ENCODE measurements around the gene ALDH8A1.
"Not testable (repeated sequence)": the region's sequence is repeated elsewhere in the genome, so short reads cannot be mapped to it uniquely, and the experiment has no call there.

The ALDH8A1 gene

GRCh38 chr6:134908906-134909516 is 40.9 kb downstream of the ALDH8A1 start:
- DNase-seq, result peak; percentile 9

DNA sequence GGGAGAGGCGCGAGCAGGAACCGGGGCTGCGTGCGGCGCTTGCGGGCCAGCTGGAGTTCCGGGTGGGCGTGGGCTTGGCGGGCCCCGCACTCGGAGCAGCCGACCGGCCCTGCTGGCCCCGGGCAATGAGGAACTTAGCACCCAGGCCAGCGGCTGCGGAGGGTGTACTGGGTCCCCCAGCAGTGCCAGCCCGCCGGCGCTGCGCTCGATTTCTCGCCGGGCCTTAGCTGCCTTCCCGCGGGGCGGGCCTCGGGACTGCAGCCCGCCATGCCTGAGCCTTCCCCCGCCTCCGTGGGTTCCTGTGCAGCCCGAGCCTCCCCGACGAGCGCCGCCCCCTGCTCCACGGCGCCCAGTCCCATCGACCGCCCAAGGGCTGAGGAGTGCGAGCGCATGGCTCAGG is 45.2 kb downstream of the ALDH8A1 start:
- not testable (repeated sequence) for DNase-seq

- no peak for DNase-seq
Measured at GRCh38 chr6:134903448-134903847, 46.5 kb downstream of the ALDH8A1 start.

DNA sequence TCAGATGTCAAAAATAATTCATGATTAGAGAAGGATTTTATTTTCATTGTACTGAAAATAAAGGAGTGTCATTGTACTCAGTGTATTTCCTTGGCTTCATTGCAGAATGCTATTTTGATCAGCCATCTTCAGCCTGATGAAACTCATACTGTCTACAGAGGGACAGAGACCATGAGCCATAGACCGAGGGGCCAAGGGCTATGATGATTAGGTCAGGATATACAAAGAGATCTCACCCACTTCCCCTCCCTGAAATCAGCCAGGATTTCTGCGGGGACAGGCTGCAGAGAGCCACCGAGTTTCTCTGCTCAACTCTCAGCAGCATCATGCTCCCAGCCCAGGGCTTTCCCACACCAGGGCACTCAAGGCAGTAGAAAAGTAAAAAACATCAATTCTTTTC is 47.0 kb downstream of the ALDH8A1 start:
- DNase-seq, result no peak

- no peak for DNase-seq
Measured at GRCh38 chr6:134902074-134902861, 47.6 kb downstream of the ALDH8A1 start.

DNA sequence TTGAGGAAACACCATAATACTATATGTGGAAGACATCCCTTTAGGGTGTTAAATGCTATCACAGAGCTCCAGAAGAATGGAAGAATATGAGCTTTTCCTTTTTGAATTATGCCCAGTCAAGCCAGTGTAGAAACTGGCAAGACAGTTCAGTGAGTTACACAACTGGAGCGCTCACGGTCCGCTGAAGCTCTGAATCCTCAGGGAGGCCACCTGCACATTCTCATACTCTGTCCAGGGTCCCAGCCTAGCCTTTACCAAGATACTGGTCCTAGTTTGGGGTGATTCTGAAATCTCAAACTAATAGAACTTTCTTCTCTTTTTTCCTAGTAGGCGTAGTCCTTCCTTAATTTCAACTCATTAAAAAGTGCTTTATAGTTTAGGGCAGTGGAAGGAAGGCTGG is 51.3 kb downstream of the ALDH8A1 start:
- no peak for DNase-seq

DNA sequence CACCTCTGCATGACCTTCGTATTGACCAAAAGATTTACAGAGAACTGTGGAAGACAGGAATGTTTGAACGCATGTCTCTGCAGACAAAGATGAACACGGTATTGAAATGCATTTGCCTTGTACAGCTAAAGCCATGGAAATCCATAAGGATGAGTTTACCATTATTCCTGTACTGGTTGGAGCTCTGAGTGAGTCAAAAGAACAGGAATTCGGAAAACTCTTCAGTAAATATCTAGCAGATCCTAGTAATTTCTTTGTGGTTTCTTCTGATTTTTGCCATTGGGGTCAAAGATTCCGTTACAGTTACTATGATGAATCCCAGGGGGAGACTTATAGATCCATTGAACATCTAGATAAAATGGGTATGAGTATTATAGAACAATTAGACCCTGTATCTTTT is 51.7 kb downstream of the ALDH8A1 start:
- not testable (repeated sequence) for DNase-seq

DNA sequence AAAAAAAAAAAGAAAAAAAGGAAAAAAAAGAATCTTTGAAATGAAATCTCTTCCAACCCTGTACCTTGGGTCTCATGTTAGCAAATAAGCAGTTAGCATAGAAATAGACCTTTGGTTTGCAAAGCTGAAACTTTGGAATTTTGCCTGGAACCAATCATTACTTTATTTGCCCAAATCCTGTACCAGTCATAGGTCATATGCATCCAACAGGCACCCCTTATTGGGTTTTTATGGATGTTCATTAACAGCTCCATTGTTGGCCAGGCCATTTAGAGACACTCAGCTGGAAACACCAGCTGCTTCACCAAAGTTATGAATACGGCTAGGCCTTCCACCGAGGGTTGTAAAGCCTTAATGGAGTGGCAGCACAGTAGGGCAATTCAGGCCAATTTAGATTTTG is 53.0 kb downstream of the ALDH8A1 start:
- no peak for DNase-seq

DNA sequence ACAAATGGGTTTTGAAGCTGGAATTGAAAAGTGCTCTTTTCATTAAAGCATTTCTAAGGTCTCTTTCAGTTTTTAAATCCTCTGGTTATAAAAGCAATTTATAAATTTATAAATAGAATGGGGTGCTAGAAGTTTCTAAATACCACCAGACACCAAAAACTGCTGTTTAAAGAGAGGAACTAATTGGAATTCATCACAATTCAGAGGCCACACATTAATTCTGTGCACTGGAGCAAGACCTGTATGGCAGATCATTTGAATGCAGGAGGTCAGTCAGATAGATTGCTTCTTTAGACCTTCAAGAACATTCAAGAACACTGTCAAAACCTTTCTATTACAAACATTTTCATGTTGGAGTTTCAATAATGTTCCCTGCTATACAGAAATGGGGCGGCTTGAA is 55.1 kb downstream of the ALDH8A1 start:
- no peak for DNase-seq

DNA sequence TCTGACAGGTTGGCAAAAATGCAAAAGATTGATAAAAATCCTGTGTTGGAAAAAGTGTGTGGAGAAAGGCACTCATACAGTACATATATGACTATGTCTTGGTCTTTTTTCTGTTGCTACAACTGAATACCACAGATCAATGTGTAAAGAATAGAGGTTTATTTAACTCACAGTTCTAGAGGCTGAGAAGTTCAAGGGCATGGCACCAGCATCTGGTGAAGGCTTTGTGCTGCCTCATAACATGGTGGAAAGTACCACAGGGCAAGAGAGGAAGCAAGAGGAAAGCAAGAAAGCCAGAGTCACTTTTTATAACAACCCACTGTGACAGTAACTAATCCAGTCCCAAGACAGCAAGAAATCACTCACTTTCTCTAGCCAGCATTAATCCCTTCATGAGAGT is 57.5 kb downstream of the ALDH8A1 start:
- DNase-seq, result no peak

DNA sequence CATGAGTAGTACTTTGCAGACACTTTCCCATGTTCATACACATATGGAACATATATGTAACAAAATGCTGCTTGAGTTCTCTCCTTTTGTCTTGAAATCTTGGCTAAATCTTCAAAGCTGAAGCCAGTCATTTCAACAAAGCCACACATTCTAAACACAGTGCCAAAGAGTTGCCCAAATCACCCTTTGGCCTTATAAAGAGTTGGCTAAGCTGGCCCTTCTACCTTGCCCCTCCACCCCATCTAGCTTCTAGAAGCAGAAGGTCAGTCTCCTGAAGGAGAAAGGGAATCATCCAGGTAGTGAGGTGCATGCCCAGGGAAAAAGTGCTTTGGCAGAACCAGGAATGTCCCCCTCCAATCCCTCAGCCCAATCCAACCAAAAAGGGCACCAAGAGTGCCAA is 58.3 kb downstream of the ALDH8A1 start:
- no peak for DNase-seq

DNA sequence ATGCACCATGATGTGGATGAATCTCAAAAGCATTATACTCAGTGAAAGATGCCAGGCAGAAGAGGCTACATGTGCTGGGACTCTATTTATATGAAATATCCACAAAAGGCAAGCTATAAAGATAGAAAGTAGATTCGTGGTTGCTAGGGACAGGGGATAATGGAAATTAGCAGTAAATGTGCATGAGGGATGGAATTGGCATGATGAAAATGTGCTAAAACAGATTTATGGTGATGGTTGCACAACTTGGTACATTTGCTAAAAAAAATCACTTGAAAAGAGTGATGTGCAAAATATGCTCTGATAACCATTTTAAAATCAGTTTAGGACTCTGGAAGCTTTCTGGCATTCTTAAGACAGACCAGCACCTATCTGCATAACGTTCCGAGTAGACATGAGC is 61.6 kb downstream of the ALDH8A1 start:
- no peak for DNase-seq

DNA sequence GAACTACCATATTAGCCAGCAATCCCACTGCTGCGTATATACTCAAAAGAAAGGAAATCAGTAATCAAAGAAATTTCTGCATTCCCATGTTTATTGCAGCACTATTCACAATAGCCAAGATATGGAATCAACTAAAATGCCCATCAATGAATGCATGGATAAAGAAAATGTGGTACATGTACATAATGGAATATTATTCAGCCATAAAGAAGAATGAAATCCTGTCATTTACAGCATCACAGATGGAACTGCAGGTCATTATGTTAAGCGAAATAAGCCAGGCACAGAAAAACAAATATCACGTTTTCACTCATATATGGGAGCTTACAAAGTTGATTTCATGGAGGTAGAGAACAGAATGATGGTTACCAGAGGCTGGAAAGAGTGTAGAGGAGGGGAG is 65.1 kb downstream of the ALDH8A1 start:
- no peak for DNase-seq

DNA sequence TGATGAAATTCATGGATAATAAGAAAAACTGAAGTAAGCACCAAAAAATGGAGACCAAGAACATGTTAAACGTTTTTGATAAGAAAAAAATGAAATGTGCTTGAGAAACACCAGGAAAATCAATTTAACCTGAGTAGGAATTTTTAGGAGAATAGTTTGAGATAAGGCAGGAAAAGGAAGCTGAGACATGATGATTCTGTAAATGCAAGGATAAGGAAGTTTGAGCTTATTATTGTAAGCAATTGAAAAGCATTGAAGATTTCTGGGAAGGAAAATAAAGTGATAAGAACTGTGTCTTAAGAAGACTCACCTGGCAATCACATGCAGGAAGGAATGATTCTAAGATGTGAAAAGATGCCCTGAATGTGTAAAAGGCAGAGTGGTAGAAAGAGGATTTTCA is 66.6 kb downstream of the ALDH8A1 start:
- DNase-seq, result no peak

GRCh38 chr6:134882426-134883038 is 67.4 kb downstream of the ALDH8A1 start:
- DNase-seq, result peak; percentile 75

- no peak for DNase-seq
Measured at GRCh38 chr6:134880487-134881190, 69.3 kb downstream of the ALDH8A1 start.

- DNase-seq, result no peak
Measured at GRCh38 chr6:134878136-134878535, 71.8 kb downstream of the ALDH8A1 start.

DNA sequence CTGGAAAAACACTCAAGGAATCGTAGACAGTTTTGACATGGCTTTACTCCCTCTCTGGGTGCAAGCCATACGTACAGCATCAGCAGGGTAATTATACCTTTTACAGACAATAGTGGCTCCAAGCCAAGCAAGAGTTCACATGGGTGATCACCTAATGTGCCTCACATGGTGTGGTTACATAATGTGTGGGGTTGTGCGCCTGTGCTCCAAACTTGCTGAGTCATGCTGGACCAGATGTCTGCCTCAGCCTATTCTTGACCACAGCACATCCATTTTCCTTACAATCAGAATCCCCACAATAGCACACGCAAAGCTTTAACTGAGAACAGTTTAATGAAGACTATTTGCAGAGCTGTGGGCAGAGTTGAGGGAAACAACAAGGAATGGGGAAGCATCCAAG is 74.5 kb downstream of the ALDH8A1 start:
- DNase-seq, result no peak

GRCh38 chr6:134873500-134874388 is 76.2 kb downstream of the ALDH8A1 start:
- DNase-seq, result no peak

DNA sequence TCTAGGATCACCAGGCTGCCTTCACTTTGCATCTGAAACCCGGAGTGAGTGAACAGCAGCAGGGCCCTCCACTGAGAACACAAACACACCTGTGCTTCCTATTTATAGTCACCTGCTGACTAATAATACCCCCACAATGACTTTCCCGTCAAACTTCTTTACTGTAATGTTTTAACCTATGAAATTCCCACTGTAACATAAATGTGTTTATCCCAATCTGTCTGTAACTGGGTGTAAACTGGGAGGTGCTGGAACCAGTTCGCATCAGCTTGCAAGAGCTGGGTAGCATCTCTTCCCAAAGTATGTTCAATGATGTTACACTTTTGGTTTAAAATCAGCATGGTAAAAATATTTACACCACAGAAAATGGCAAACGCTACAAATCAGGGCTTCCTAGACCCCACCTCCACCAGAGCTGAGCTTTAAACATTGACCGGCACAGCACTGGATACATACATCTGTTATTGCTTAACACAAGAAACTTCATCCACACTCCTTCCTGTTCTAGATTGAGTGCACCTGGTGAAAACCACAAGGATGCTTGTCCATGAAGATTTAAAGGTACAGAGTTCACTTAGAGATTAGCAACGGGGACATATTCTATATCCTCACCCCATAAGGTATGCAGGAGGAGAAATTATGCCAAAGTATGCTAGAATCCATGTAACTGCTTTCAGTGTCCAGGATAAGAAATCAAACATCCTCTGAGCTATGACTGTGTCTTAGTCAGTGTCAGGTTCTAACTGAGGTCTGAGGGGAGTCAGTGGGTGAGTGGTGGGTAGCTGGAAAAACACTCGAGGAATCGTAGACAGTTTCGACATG is 79.0 kb downstream of the ALDH8A1 start:
- DNase-seq, result no peak

DNA sequence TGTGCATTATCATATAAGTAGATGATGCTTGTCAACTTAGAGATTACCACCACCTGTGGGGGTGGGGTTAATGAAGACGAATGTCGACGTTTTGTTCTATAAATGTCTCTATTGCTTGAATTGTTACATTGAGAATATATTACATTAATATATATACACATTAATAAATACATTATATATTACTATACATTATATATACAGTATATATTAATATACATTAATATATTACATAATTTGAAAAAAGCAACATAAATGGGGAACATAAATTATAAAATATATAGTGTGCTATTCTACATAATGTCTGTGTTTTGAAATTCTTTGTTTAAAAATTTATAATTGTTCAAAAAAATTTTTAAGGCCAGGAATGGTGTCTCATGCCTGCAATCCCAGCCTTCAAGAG is 81.1 kb downstream of the ALDH8A1 start:
- DNase-seq, result no peak

Data from suppressor macrophage treated with lipopolysaccharide for 4 hours (primary cell).